ENCODE measurements around the gene GNAT1.

GRCh38 chr3:50169232-50169832 lies 22.1 kb upstream of the GNAT1 start:
- no peak for TF ChIP-seq CTCF (conservative IDR thresholded peaks at IDR 0.05)
- no peak for TF ChIP-seq EZH2 (IDR thresholded peaks at IDR 0.05; ENCODE audit: low read depth)
